Common myeloid progenitor, CD34-positive (primary cell): ENCODE measurements around the gene PDPK1.

Experiments
- CTCF ChIA-PET: fragments of 350-600 bp; sonication (Branson Sonifier 250); formaldehyde crosslinking; loops from one replicate; lab custom pipeline; 2021; ENCODE audit warnings: antibody characterized with exemption; lab: Charles Lee
- POLR2A ChIA-PET: fragments of 350-600 bp; sonication (Branson Sonifier 250); formaldehyde crosslinking; loops from one replicate; lab custom pipeline; 2021; ENCODE audit warnings: antibody characterized with exemption; lab: Charles Lee
- DNase-seq, 3 donors: peaks; one replicate each; pipeline versions ENCODE4 v3.0.0 to v3.0.0-alpha.2; 2013
- H3K27ac ChIP-seq, 2 experiments: 1 replicate in 1 of 2; 2 replicates in 1 of 2; pipeline ENCODE4 v1.7.0; 2013; ENCODE audit warnings: inconsistent platforms in 2 of 2, low read length in 2 of 2, mild to moderate bottlenecking in 2 of 2, low read depth in 1 of 2, moderate library complexity in 1 of 2; ENCODE audit not compliant: severe bottlenecking in 2 of 2, insufficient read depth in 1 of 2, poor library complexity in 1 of 2
- H3K27me3 ChIP-seq, 5 experiments: replicated peaks in 2 of 5; 1 replicate in 3 of 5; 2 replicates in 2 of 5; pipeline versions ENCODE4 v1.6.1 to v1.7.0; 2013; ENCODE audit warnings: low read length in 4 of 5, mild to moderate bottlenecking in 2 of 5, moderate library complexity in 2 of 5, inconsistent platforms in 1 of 5; ENCODE audit not compliant: insufficient read depth in 5 of 5, control insufficient read depth in 4 of 5
- H3K36me3 ChIP-seq, 4 experiments: 1 replicate in 2 of 4; 2 replicates in 2 of 4; pipeline versions ENCODE4 v1.6.1 to v1.7.0; 2013; ENCODE audit warnings: low read length in 3 of 4, control low read depth in 1 of 4, mild to moderate bottlenecking in 1 of 4; ENCODE audit not compliant: control insufficient read depth in 4 of 4, insufficient read depth in 4 of 4
- H3K4me1 ChIP-seq, 4 experiments: 1 replicate in 3 of 4; 2 replicates in 1 of 4; pipeline versions ENCODE4 v1.6.1 to v1.7.1; 2013; ENCODE audit warnings: low read length in 3 of 4, mild to moderate bottlenecking in 3 of 4, control low read depth in 1 of 4, inconsistent platforms in 1 of 4, moderate library complexity in 1 of 4; ENCODE audit not compliant: control insufficient read depth in 4 of 4, insufficient read depth in 4 of 4; ENCODE audit errors: control extremely low read depth in 1 of 4
- H3K4me3 ChIP-seq, 7 experiments: 1 replicate in 4 of 7; 2 replicates in 3 of 7; pipeline versions ENCODE4 v1.5.1 to v1.7.0; 2013; ENCODE audit warnings: mild to moderate bottlenecking in 7 of 7, low read length in 6 of 7, moderate library complexity in 6 of 7, inconsistent platforms in 2 of 7, low read depth in 2 of 7, control low read depth in 1 of 7; ENCODE audit not compliant: insufficient read depth in 4 of 7, control insufficient read depth in 1 of 7; ENCODE audit errors: extremely low read depth in 1 of 7
- H3K9me3 ChIP-seq, 5 experiments: 1 replicate in 4 of 5; 2 replicates in 1 of 5; pipeline versions ENCODE4 v1.6.1 to v1.7.1; 2013; ENCODE audit warnings: low read length in 4 of 5, mild to moderate bottlenecking in 2 of 5, inconsistent platforms in 1 of 5, low read depth in 1 of 5, moderate library complexity in 1 of 5; ENCODE audit not compliant: control insufficient read depth in 4 of 5, insufficient read depth in 2 of 5; ENCODE audit errors: control extremely low read depth in 1 of 5
- WGBS: methylation state at CpG from one replicate; pipeline ENCODE4 v1.1.5; 2013; ENCODE audit not compliant: insufficient coverage; 5-methylcytosine and 5-hydroxymethylcytosine counted together

Gene PDPK1

DNA sequence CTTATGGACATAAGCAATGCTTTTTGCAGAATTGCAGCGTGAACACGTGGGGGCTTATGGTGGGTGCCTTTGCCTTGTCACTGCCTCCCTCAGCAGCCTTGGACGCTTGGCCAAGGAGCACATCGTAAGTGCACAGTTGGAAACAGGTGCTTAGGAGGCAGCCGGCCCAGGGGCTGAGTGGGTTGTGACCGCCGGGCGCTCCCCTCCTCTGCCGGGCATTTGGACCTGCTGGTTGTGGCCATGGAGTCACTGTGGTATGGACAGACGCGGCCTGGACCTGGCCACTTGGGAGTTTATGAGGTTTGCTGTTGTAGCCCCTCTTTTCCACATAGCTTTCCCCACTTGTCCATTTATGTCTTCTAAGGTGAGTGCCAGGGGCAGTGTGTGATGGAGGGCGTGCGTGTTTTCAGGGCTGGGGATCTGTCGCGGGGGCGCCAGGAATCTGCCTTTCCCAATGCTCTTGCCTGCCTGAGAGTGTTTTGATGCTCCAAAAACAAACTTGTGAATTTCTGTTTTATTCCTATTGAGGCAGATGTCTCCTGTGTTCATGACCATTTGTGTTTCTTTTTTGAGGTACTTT lies 49.2 kb downstream of the PDPK1 start:
- H3K27ac ChIP-seq: no peak overlapping the region
- H3K4me3 ChIP-seq: no peak overlapping the region
- peaks cover 21 to 60% (median 43%) of the 10 kb centered on the region in 4 experiments for H3K36me3 ChIP-seq
- CTCF ChIA-PET: no interaction called here
- WGBS: 96% methylated on average over 10 of the region's 16 CpGs
- peaks cover 0 to 3% (median 1%) of the 10 kb centered on the region in 4 experiments for H3K4me1 ChIP-seq
- POLR2A ChIA-PET: no interaction called here
- H3K9me3 ChIP-seq: no peaks in the 10 kb centered on the region
- no peaks in the 10 kb centered on the region for H3K27me3 ChIP-seq
- DNase-seq: no peak

DNA sequence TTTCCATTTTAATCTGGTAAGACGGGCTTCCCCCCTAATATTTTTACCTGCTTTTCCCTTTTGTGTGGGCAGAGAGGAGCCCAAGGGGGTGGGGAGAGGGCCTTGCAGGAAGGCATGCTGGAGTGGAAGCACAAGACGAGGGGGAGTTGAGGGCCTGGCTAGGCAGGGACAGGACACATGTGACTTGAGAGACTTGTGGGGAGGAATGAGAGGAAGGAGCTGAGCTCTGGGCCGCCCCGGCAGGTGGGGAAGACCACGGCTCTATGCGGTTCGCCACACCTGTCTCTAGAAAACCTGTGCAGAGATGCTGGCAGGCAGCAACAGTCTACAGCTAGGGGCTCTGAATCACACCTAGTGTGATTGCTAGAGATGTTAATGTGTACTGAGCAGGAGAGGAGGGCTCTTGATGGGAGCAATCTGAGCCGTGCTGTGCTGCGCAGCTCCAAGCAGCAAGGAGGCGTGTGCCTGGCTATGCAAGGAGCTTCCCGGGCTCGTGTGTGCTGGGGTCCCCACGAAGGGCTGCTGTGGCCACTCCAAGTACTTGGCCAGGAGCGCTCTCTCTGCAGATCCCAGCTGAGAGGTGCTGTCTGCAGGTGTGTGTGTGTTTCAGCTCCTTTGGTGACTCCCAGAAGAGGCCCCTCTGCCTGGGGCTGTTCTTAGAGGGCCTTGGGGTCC lies 50.2 kb downstream of the PDPK1 start:
- peaks cover 2 to 13% (median 11%) of the 10 kb centered on the region in 4 experiments for H3K4me1 ChIP-seq
- no peaks in the 10 kb centered on the region for H3K9me3 ChIP-seq
- no peak overlapping the region for H3K4me3 ChIP-seq
- DNase-seq: no peak
- H3K27me3 ChIP-seq: no peaks in the 10 kb centered on the region
- WGBS: over 99% methylated on average over 13 of the region's 14 CpGs
- POLR2A ChIA-PET: no interaction called here
- no peak overlapping the region for H3K27ac ChIP-seq
- CTCF ChIA-PET: no interaction called here
- H3K36me3 ChIP-seq: peaks cover 21 to 60% (median 43%) of the 10 kb centered on the region in 4 experiments

DNA sequence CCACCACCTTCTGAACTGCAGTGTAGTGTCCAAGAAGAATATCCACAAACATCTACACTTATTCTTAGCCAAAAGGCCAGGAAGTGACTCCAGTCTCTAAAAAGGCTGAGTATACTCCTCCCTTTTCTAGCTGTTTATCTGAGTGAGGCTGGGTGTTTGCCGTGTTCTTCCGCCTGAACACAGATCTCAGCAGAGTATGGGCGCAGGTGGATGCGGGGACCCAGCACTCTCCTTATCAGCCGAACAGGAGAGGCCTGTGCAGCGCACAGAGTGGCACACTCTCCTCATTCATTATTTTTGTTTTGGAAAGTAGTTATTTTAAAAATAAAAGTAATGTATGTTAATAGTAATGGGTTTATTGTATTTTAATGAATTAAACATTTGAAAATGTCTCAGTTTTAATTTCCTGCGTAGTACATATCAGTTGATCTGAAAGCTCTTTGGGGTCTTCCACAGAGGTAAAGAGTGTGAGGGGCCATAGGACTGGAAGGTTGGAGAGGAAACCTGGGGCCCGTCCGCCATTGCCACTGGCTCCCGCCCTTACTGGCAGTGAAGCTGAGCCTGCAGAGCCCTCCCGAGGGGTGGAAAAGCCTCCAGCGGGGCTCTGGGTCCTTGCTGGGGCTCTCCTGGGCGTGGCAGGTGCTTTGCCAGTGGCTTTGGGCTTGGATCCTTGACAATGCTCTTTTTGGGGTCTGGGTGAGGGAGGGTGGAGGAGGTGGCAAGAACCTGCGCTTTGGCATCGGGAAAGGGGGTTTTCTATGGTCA lies 53.8 kb downstream of the PDPK1 start:
- WGBS: 100% methylated on average over 7 of the region's 15 CpGs

DNA sequence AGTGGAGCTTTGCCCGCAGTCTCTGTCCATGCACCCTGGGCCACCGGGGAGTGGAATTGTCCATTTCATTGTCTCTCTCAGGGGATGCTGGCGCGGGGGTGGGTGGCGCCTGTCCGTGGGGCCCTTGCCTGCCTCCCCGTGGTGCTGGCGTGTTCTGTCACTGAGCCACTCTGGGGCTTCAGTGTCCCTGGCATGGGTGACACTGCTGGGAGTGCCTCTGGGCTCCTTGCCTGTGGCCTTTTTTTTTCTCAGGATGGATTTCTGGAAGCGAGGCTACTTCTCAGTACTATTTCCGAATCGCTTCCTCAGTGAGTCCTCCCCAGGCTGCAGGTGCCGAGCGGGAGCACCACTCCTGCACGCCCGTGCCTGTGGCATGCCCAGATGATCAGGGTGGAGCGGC lies 55.0 kb downstream of the PDPK1 start:
- peak overlapping the region in 4 of 7 experiments; percentile 26 to 63 (median 40) for H3K4me3 ChIP-seq
- CTCF ChIA-PET: interaction anchor here (0.6 to 1.5 kb wide), 2 partner anchors 10 to 346 kb away, joined by 3 to 6 read pairs; no protein-coding TSS in a partner anchor
- POLR2A ChIA-PET: no interaction called here

More for the DNA sequence above, 53.8 kb downstream of the PDPK1 start:
- Histone ChIP-seq H3K9me3 (no peaks in the 10 kb centered on the region), H3K36me3 (peaks cover 17 to 49% (median 36%) of the 10 kb centered on the region in 4 experiments), H3K4me3 (no peak overlapping the region), H3K27me3 (no peaks in the 10 kb centered on the region), H3K27ac (peak overlapping the region; percentile 19 to 88), H3K4me1 (peaks cover 3 to 29% (median 24%) of the 10 kb centered on the region in 4 experiments)
- no peak for DNase-seq
- POLR2A ChIA-PET: no interaction called here
- CTCF ChIA-PET: interaction anchor here (1.5 kb wide), 1 partner anchor 11 kb away, joined by 3 read pairs; no protein-coding TSS in a partner anchor

DNA sequence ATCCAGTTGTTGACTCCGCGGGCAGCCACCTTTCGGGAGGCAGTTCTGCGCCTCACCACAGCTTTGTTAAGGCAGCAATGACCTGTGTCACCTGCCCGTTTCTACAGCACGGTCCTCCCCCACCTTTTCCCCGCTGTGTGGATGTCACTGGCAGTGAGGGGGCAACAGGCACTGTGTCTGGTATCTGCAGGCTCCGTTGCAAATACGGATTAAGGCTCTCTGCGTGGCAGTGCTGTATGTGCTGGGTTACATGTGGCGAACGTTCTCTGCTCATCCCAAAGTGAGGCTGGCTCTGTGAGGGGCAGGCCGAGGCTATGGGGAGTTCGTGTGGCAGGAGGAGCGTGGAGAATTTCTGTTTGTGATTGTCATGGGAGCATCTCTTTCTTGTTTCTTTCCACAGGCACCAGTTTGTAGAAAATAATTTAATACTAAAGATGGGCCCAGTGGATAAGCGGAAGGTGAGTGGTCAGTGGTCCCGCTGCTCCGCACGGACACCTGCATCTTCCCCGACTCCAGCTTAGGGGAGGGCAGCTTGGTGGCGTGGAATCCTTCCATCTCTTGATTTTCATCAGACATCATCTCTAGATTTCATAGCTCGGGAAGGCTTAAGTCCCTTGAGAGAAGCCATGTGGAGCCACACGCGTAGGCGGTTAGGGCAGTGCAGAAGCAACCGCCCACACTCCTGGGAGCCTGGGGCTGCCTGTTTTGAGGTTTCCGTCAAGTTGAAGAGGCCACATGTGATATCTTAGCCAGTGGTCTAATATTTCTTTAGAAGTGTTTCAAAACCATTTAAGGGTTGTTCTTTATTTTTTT lies 57.8 kb downstream of the PDPK1 start:
- Histone ChIP-seq H3K27ac (no peak overlapping the region), H3K4me3 (no peak overlapping the region), H3K4me1 (peaks cover 3 to 29% (median 24%) of the 10 kb centered on the region in 4 experiments), H3K9me3 (no peaks in the 10 kb centered on the region), H3K36me3 (peaks cover 6 to 43% (median 29%) of the 10 kb centered on the region in 4 experiments), H3K27me3 (no peaks in the 10 kb centered on the region)
- POLR2A ChIA-PET: no interaction called here
- CTCF ChIA-PET: interaction anchor here (1.6 kb wide), 1 partner anchor 8 kb away, joined by 4 read pairs; no protein-coding TSS in a partner anchor
- DNase-seq: no peak
- WGBS: 96% methylated on average over 22 of the region's 27 CpGs

More for the DNA sequence above, 55.0 kb downstream of the PDPK1 start:
- peak in 2 of 3 donors; percentile 15 to 23 for DNase-seq
- Histone ChIP-seq H3K4me1 (peaks cover 3 to 29% (median 24%) of the 10 kb centered on the region in 4 experiments), H3K27me3 (no peaks in the 10 kb centered on the region), H3K27ac (peak overlapping the region; percentile 79 to 88), H3K36me3 (peaks cover 16 to 52% (median 39%) of the 10 kb centered on the region in 4 experiments), H3K9me3 (no peaks in the 10 kb centered on the region)
- WGBS: 92% methylated on average over 15 of the region's 16 CpGs

DNA sequence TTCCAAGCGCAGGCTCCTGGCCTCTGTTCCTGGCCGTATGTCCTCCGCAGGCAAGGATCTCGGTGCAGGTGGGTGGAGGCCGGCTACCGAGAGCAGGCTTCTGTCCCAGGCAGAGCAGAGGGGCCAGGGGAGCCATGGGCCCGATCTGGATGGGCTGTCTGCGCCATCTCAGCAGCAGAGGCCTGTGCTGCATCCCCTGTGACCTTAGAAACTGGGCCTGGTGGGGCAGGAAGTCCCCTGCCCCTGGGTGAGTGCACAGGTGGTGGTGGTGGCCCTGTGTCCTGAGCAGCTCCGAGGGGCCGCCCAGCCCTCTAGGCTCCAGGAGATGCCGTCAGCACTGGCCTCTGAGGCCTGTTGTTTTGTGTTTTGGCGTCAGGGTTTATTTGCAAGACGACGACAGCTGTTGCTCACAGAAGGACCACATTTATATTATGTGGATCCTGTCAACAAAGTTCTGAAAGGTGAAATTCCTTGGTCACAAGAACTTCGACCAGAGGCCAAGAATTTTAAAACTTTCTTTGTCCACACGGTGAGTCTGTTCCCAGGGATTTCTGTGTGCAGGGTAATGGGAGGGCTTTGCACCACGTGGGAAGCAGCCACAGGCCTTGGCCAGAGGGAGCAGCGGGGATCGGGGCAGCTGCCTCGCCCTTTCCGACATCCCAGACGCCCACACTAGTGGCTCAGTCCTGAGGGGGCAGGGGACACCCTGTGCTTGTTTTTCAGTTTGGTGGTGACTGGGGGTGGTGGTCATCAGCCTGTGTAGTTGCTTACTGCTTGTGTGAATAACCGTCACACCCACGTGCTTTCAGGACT lies 59.1 kb downstream of the PDPK1 start:
- no peak for DNase-seq
- Histone ChIP-seq H3K4me1 (peaks cover 3 to 26% (median 23%) of the 10 kb centered on the region in 4 experiments), H3K27ac (no peak overlapping the region), H3K9me3 (no peaks in the 10 kb centered on the region), H3K4me3 (no peak overlapping the region), H3K27me3 (no peaks in the 10 kb centered on the region), H3K36me3 (peaks cover 4 to 39% (median 27%) of the 10 kb centered on the region in 4 experiments)
- ChIA-PET POLR2A (no interaction called here), CTCF (no interaction called here)
- 96% methylated on average over 23 of the region's 24 CpGs for WGBS
